GDM1 (cell line): ENCODE data around the gene NKAIN4.

Experiments used
- DNase-seq: peaks from one replicate; lab custom pipeline; 2025; lab: John Stamatoyannopoulos, UW

NKAIN4 gene

GRCh38 chr20:63273635-63274380 is 19.5 kb upstream of the NKAIN4 start:
- no peak for DNase-seq

GRCh38 chr20:63273059-63273579 is 18.9 kb upstream of the NKAIN4 start:
- DNase-seq = no peak

- peak; percentile 70 for DNase-seq
Observed at GRCh38 chr20:63272105-63273058, 18.1 kb upstream of the NKAIN4 start, which contains the start of gene ARFGAP1. TSS of gene ARFGAP1 (plus strand) at chr20:63272813. CDS start at chr20:63275581, 2,768 bp downstream.

GRCh38 chr20:63270606-63271325 is 16.5 kb upstream of the NKAIN4 start:
- DNase-seq = no peak

- no peak for DNase-seq
Observed at GRCh38 chr20:63269724-63270123, 15.5 kb upstream of the NKAIN4 start.

- no peak for DNase-seq
Observed at GRCh38 chr20:63268671-63269439, 14.6 kb upstream of the NKAIN4 start.

- no peak for DNase-seq
Observed at GRCh38 chr20:63268256-63268655, 14.0 kb upstream of the NKAIN4 start.

- no peak for DNase-seq
Observed at GRCh38 chr20:63267691-63268090, 13.4 kb upstream of the NKAIN4 start.

GRCh38 chr20:63265891-63266515 is 11.7 kb upstream of the NKAIN4 start:
- no peak for DNase-seq

GRCh38 chr20:63264519-63264918 is 10.3 kb upstream of the NKAIN4 start:
- DNase-seq = no peak

- DNase-seq = no peak
Observed at GRCh38 chr20:63264000-63264399, 9.7 kb upstream of the NKAIN4 start.

- DNase-seq = no peak
Observed at GRCh38 chr20:63262836-63263235, 8.6 kb upstream of the NKAIN4 start.

GRCh38 chr20:63261795-63262528 is 7.7 kb upstream of the NKAIN4 start:
- DNase-seq = no peak

GRCh38 chr20:63261060-63261794 is 7.0 kb upstream of the NKAIN4 start:
- DNase-seq = no peak

GRCh38 chr20:63260521-63260920 is 6.3 kb upstream of the NKAIN4 start:
- DNase-seq = no peak

- no peak for DNase-seq
Observed at GRCh38 chr20:63259734-63260460, 5.6 kb upstream of the NKAIN4 start.

GRCh38 chr20:63258781-63259180 is 4.5 kb upstream of the NKAIN4 start:
- no peak for DNase-seq

- DNase-seq = no peak
Observed at GRCh38 chr20:63257629-63258028, 3.4 kb upstream of the NKAIN4 start.

- no peak for DNase-seq
Observed at GRCh38 chr20:63256954-63257353, 2.7 kb upstream of the NKAIN4 start.
